ENCODE results near the gene OBSL1.

- TF ChIP-seq JUN (IDR thresholded peaks at IDR 0.05; ENCODE audit: borderline replicate concordance, insufficient read depth, insufficient read length, low read depth) (no peak), POLR2A (IDR thresholded peaks at IDR 0.05; ENCODE audit: low read depth, low read length) (no peak), EZH2 (IDR thresholded peaks at IDR 0.05; ENCODE audit: borderline replicate concordance, low read depth, low read length, severe bottlenecking) (no peak), FOS (IDR thresholded peaks at IDR 0.05; ENCODE audit: borderline replicate concordance, insufficient read depth, low read length) (no peak), POLR2AphosphoS5 (IDR thresholded peaks at IDR 0.05; ENCODE audit: insufficient read depth, low read depth, low read length) (no peak), MAX (IDR thresholded peaks at IDR 0.05; ENCODE audit: insufficient read depth, insufficient read length) (no peak), MYC (IDR thresholded peaks at IDR 0.05; ENCODE audit: low read depth, low read length) (no peak), GATA2 (IDR thresholded peaks at IDR 0.05; ENCODE audit: insufficient read depth, insufficient read length, low read depth, low read length) (no peak)
- TF ChIP-seq, protein P1, sequence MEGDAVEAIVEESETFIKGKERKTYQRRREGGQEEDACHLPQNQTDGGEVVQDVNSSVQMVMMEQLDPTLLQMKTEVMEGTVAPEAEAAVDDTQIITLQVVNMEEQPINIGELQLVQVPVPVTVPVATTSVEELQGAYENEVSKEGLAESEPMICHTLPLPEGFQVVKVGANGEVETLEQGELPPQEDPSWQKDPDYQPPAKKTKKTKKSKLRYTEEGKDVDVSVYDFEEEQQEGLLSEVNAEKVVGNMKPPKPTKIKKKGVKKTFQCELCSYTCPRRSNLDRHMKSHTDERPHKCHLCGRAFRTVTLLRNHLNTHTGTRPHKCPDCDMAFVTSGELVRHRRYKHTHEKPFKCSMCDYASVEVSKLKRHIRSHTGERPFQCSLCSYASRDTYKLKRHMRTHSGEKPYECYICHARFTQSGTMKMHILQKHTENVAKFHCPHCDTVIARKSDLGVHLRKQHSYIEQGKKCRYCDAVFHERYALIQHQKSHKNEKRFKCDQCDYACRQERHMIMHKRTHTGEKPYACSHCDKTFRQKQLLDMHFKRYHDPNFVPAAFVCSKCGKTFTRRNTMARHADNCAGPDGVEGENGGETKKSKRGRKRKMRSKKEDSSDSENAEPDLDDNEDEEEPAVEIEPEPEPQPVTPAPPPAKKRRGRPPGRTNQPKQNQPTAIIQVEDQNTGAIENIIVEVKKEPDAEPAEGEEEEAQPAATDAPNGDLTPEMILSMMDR (IDR thresholded peaks at IDR 0.05; ENCODE audit: extremely low read depth in 1 of 2, insufficient read depth in 1 of 2, low read depth in 1 of 2, low read length in 2 of 2) = no peak
These were observed 47.4 kb upstream of the OBSL1 start for GRCh38 chr2:219618733-219619122.

Data from endothelial cell of umbilical vein (primary cell).